ENCODE data around the gene MYCN.
"Not testable (repeated sequence)": the region's sequence is repeated elsewhere in the genome, so short reads cannot be mapped to it uniquely, and the experiment has no call there.

DNA sequence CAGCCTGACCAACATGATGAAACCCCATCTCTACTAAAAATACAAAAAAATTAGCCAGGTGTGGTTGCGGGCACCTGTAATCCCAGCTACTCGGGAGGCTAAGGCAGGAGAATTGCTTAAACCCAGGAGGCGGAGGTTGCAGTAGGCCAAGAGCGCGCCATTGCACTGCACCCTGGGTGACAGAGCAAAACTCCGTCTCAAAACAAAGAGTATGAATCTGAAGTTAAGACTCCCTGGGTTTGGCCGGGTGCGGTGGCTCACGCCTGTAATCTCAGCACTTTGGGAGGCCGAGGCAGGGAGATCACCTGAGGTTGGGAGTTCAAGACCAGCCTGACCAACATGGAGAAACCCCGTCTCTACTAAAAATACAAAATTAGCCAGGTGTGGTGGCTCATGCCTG is 11.6 kb downstream of the MYCN start:
- TF ChIP-seq, protein P1, sequence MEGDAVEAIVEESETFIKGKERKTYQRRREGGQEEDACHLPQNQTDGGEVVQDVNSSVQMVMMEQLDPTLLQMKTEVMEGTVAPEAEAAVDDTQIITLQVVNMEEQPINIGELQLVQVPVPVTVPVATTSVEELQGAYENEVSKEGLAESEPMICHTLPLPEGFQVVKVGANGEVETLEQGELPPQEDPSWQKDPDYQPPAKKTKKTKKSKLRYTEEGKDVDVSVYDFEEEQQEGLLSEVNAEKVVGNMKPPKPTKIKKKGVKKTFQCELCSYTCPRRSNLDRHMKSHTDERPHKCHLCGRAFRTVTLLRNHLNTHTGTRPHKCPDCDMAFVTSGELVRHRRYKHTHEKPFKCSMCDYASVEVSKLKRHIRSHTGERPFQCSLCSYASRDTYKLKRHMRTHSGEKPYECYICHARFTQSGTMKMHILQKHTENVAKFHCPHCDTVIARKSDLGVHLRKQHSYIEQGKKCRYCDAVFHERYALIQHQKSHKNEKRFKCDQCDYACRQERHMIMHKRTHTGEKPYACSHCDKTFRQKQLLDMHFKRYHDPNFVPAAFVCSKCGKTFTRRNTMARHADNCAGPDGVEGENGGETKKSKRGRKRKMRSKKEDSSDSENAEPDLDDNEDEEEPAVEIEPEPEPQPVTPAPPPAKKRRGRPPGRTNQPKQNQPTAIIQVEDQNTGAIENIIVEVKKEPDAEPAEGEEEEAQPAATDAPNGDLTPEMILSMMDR (IDR thresholded peaks at IDR 0.05) = not testable (repeated sequence)
- not testable (repeated sequence) for TF ChIP-seq POLR2A, POLR2AphosphoS5, EP300 (IDR thresholded peaks at IDR 0.05)
